Measurements from ENCODE around the gene ZNF280B.

- TF ChIP-seq CTCF (conservative IDR thresholded peaks at IDR 0.05) (no peak), EZH2 (IDR thresholded peaks at IDR 0.05; ENCODE audit: low read depth) (no peak)
Observed at GRCh38 chr22:22487869-22488597, 20.5 kb downstream of the ZNF280B start.
